Measurements from ENCODE around the gene DSTYK.

DNA sequence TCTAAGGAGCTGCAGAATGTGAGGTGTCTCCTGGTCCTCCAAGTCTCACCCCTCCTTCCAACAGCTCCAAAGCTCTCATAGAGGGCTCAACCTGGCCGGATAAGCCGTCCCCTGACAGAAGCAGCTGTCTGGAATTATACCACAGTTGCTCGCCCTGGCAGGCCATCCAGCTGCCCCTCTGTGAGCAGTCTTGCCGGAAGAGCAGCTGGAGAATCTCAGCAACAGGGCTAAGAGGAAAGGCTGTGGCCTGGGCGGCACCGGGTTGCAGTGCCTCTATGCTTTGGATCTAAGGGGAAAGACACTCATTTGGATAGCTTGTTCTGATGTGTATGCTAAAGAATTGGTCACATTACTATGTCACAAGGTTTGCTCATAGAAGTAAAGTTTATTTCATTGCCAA lies 28.6 kb upstream of the DSTYK start:
- no peak for TF ChIP-seq POLR2AphosphoS5 (IDR thresholded peaks at IDR 0.05; ENCODE audit: low read depth, low read length)
- TF ChIP-seq, protein P1, sequence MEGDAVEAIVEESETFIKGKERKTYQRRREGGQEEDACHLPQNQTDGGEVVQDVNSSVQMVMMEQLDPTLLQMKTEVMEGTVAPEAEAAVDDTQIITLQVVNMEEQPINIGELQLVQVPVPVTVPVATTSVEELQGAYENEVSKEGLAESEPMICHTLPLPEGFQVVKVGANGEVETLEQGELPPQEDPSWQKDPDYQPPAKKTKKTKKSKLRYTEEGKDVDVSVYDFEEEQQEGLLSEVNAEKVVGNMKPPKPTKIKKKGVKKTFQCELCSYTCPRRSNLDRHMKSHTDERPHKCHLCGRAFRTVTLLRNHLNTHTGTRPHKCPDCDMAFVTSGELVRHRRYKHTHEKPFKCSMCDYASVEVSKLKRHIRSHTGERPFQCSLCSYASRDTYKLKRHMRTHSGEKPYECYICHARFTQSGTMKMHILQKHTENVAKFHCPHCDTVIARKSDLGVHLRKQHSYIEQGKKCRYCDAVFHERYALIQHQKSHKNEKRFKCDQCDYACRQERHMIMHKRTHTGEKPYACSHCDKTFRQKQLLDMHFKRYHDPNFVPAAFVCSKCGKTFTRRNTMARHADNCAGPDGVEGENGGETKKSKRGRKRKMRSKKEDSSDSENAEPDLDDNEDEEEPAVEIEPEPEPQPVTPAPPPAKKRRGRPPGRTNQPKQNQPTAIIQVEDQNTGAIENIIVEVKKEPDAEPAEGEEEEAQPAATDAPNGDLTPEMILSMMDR (IDR thresholded peaks at IDR 0.05), result no peak
- no peak for TF ChIP-seq TCF12 (IDR thresholded peaks at IDR 0.05)
- no peak for TF ChIP-seq CHD2 (IDR thresholded peaks at IDR 0.05; ENCODE audit: low read length, partially characterized antibody)
- TF ChIP-seq, protein P2, sequence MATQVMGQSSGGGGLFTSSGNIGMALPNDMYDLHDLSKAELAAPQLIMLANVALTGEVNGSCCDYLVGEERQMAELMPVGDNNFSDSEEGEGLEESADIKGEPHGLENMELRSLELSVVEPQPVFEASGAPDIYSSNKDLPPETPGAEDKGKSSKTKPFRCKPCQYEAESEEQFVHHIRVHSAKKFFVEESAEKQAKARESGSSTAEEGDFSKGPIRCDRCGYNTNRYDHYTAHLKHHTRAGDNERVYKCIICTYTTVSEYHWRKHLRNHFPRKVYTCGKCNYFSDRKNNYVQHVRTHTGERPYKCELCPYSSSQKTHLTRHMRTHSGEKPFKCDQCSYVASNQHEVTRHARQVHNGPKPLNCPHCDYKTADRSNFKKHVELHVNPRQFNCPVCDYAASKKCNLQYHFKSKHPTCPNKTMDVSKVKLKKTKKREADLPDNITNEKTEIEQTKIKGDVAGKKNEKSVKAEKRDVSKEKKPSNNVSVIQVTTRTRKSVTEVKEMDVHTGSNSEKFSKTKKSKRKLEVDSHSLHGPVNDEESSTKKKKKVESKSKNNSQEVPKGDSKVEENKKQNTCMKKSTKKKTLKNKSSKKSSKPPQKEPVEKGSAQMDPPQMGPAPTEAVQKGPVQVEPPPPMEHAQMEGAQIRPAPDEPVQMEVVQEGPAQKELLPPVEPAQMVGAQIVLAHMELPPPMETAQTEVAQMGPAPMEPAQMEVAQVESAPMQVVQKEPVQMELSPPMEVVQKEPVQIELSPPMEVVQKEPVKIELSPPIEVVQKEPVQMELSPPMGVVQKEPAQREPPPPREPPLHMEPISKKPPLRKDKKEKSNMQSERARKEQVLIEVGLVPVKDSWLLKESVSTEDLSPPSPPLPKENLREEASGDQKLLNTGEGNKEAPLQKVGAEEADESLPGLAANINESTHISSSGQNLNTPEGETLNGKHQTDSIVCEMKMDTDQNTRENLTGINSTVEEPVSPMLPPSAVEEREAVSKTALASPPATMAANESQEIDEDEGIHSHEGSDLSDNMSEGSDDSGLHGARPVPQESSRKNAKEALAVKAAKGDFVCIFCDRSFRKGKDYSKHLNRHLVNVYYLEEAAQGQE (IDR thresholded peaks at IDR 0.05; ENCODE audit: low read depth, low read length), result no peak
- TF ChIP-seq YY1 (IDR thresholded peaks at IDR 0.05; ENCODE audit: low read depth), result no peak
- no peak for TF ChIP-seq FOXM1 (IDR thresholded peaks at IDR 0.05; ENCODE audit: low read depth)
- no peak for TF ChIP-seq RFX5 (IDR thresholded peaks at IDR 0.05; ENCODE audit: low read length)

Data from SK-N-SH (cell line).